K562 (cell line): ENCODE measurements around the gene MRFAP1. TPM values are rescaled to one million over a fixed set of nuclear protein-coding genes. Genes with fewer than 3 reads are reported as not detected.
A peak's percentile ranks its signal among the peaks of the same experiment; 100 is the strongest.

Experiments used
- ATF7 ChIP-seq: fragments of 450-650 bp; IDR thresholded peaks from 2 replicates; pipeline ENCODE4 v1.7.1; 2014; ENCODE audit warnings: mild to moderate bottlenecking, moderate library complexity
- BCLAF1 ChIP-seq, 2 experiments: fragments of 450-650 bp in 1 of 2; IDR thresholded peaks; 2 replicates each; pipeline ENCODE4 v1.6.1; 2011 to 2017; ENCODE audit warnings: low read depth in 2 of 2, antibody characterized with exemption in 1 of 2, borderline replicate concordance in 1 of 2, low read length in 1 of 2, mild to moderate bottlenecking in 1 of 2, mixed read lengths in 1 of 2; ENCODE audit not compliant: control insufficient read depth in 1 of 2
- BDP1 ChIP-seq: IDR thresholded peaks from 3 replicates; pipeline ENCODE4 v1.6.1; 2011; ENCODE audit not compliant: insufficient read length, insufficient read depth
- DNMT1 ChIP-seq: fragments of 450-650 bp; IDR thresholded peaks from 2 replicates; pipeline ENCODE4 v1.6.1; 2016; ENCODE audit warnings: antibody characterized with exemption, mild to moderate bottlenecking
- ESRRA ChIP-seq: fragments of 450-650 bp; IDR thresholded peaks from 2 replicates; pipeline ENCODE4 v1.6.1; 2014; ENCODE audit warnings: low read depth, mild to moderate bottlenecking, moderate library complexity, borderline replicate concordance
- KAT8 ChIP-seq: fragments of 450-650 bp; IDR thresholded peaks from 2 replicates; pipeline ENCODE4 v1.6.1; 2016; ENCODE audit warnings: low read depth, mild to moderate bottlenecking
- KLF10 ChIP-seq: fragments of 250-450 bp; sonication (Bioruptor Pico); IDR thresholded peaks from 2 replicates; pipeline ENCODE4 v1.6.1; 2021; ENCODE audit warnings: matching md5 sums
- MTA2 ChIP-seq: fragments of 450-650 bp; IDR thresholded peaks from 2 replicates; pipeline ENCODE4 v1.6.1; 2016; ENCODE audit warnings: low read depth
- PRPF4 ChIP-seq: fragments of 200-400 bp; formaldehyde crosslinking; IDR thresholded peaks from one replicate; pipeline ENCODE4 v1.6.1; 2017; ENCODE audit warnings: low read length, low read depth, mild to moderate bottlenecking; ENCODE audit not compliant: insufficient read depth, poor library complexity, severe bottlenecking
- SOX6 ChIP-seq: fragments of 450-650 bp; IDR thresholded peaks from 2 replicates; pipeline ENCODE4 v1.6.1; 2014; ENCODE audit warnings: mild to moderate bottlenecking
- SRSF7 ChIP-seq: fragments of 200-400 bp; formaldehyde crosslinking; optimal IDR thresholded peaks from 2 replicates; pipeline ENCODE3; 2017; ENCODE audit warnings: mild to moderate bottlenecking, low read depth, low read length
- TRIM24 ChIP-seq, 2 experiments: fragments of 450-650 bp; IDR thresholded peaks; 2 replicates each; pipeline ENCODE4 v1.6.1; 2016
- ZNF175 ChIP-seq: fragments of 200-800 bp; sonication (Bioruptor generic); IDR thresholded peaks from 2 replicates; pipeline ENCODE4 v1.6.1; 2016; ENCODE audit warnings: low read depth, mild to moderate bottlenecking, missing genetic modification characterization, missing compliant biosample characterization
- ZNF3 ChIP-seq: fragments of 250-450 bp; sonication (Bioruptor Pico); IDR thresholded peaks from 2 replicates; pipeline ENCODE4 v1.5.0; 2021; ENCODE audit warnings: mild to moderate bottlenecking, moderate library complexity
- polyA plus RNA-seq, 8 experiments: library from polyadenylated mRNA; depleted of rRNA in 4 of 8; stranded (reverse) in 5 of 8; unstranded in 3 of 8; fragments of >200 nt; fragmentation: Nextera tagmentation in 2 of 8; fragmentation: Illumina TruSeq in 1 of 8; extraction: Ambion mirVana in 2 of 8; extraction: Trizol in 1 of 8; gene quantifications; 2 replicates each; pipeline versions ENCODE4 v1.2.1 to v1.2.3, GENCODE V29; 2011 to 2014; ENCODE audit warnings: inconsistent platforms in 1 of 8, missing spikeins in 1 of 8
- total RNA-seq, 7 experiments: library from RNA; depleted of rRNA in 6 of 7; stranded (reverse); fragments of >200 nt in 6 of 7; fragmentation: Illumina TruSeq in 2 of 7; extraction: Trizol in 2 of 7; gene quantifications; 2 replicates each; pipeline versions ENCODE4 v1.2.1 to v1.2.3, GENCODE V29; 2011 to 2021; ENCODE audit warnings: low replicate concordance in 1 of 7
- TF ChIP-seq, protein P1 (sequence below): sonication (generic); formaldehyde crosslinking; IDR thresholded peaks from 2 replicates; pipeline ENCODE4 v1.8.1; 2022; ENCODE audit warnings: missing genetic modification reagents
- TF ChIP-seq, protein P2 (sequence below): fragments of 450-650 bp; IDR thresholded peaks from 2 replicates; pipeline ENCODE4 v1.6.1; 2018; ENCODE audit not compliant: partially characterized antibody
- TF ChIP-seq, protein P3 (sequence below): fragments of 250-450 bp; sonication (Bioruptor Pico); IDR thresholded peaks from 2 replicates; pipeline ENCODE4 v1.5.0; 2021; ENCODE audit warnings: mild to moderate bottlenecking, borderline replicate concordance

The MRFAP1 gene
- total and polyA plus RNA-seq, 9 of the 15 experiments (the other 6 are each of a cell fraction or from before 2014, with no cell fraction given), result 46.0 to 270 (median 151) TPM

GRCh38 chr4:6641164-6641970 lies 882 bp downstream of the MRFAP1 start (continued):
- no peak for TF ChIP-seq DNMT1
- peak; percentile 36 for TF ChIP-seq ATF7
- TF ChIP-seq, protein P1, sequence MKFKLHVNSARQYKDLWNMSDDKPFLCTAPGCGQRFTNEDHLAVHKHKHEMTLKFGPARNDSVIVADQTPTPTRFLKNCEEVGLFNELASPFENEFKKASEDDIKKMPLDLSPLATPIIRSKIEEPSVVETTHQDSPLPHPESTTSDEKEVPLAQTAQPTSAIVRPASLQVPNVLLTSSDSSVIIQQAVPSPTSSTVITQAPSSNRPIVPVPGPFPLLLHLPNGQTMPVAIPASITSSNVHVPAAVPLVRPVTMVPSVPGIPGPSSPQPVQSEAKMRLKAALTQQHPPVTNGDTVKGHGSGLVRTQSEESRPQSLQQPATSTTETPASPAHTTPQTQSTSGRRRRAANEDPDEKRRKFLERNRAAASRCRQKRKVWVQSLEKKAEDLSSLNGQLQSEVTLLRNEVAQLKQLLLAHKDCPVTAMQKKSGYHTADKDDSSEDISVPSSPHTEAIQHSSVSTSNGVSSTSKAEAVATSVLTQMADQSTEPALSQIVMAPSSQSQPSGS, result no peak
- TF ChIP-seq TRIM24 (IDR thresholded peaks at IDR 0.05), result no peak
- no peak for TF ChIP-seq SRSF7
- TF ChIP-seq MTA2, result no peak
- TF ChIP-seq PRPF4, result no peak
- TF ChIP-seq ZNF3 (CRISPR knock-in tag), result no peak
- TF ChIP-seq, protein P2, sequence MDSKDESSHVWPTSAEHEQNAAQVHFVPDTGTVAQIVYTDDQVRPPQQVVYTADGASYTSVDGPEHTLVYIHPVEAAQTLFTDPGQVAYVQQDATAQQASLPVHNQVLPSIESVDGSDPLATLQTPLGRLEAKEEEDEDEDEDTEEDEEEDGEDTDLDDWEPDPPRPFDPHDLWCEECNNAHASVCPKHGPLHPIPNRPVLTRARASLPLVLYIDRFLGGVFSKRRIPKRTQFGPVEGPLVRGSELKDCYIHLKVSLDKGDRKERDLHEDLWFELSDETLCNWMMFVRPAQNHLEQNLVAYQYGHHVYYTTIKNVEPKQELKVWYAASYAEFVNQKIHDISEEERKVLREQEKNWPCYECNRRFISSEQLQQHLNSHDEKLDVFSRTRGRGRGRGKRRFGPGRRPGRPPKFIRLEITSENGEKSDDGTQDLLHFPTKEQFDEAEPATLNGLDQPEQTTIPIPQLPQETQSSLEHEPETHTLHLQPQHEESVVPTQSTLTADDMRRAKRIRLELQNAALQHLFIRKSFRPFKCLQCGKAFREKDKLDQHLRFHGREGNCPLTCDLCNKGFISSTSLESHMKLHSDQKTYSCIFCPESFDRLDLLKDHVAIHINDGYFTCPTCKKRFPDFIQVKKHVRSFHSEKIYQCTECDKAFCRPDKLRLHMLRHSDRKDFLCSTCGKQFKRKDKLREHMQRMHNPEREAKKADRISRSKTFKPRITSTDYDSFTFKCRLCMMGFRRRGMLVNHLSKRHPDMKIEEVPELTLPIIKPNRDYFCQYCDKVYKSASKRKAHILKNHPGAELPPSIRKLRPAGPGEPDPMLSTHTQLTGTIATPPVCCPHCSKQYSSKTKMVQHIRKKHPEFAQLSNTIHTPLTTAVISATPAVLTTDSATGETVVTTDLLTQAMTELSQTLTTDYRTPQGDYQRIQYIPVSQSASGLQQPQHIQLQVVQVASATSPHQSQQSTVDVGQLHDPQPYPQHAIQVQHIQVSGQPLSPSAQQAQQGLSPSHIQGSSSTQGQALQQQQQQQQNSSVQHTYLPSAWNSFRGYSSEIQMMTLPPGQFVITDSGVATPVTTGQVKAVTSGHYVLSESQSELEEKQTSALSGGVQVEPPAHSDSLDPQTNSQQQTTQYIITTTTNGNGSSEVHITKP, result no peak
- TF ChIP-seq ZNF175 (CRISPR knock-in tag), result no peak; the same call in 1 of the 2 replicates
- TF ChIP-seq KAT8, result no peak
- no peak for TF ChIP-seq BDP1
- TF ChIP-seq, protein P3, sequence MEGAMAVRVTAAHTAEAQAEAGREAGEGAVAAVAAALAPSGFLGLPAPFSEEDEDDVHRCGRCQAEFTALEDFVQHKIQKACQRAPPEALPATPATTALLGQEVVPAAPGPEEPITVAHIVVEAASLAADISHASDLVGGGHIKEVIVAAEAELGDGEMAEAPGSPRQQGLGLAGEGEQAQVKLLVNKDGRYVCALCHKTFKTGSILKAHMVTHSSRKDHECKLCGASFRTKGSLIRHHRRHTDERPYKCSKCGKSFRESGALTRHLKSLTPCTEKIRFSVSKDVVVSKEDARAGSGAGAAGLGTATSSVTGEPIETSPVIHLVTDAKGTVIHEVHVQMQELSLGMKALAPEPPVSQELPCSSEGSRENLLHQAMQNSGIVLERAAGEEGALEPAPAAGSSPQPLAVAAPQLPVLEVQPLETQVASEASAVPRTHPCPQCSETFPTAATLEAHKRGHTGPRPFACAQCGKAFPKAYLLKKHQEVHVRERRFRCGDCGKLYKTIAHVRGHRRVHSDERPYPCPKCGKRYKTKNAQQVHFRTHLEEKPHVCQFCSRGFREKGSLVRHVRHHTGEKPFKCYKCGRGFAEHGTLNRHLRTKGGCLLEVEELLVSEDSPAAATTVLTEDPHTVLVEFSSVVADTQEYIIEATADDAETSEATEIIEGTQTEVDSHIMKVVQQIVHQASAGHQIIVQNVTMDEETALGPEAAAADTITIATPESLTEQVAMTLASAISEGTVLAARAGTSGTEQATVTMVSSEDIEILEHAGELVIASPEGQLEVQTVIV (CRISPR knock-in tag), result no peak
- no peak for TF ChIP-seq BCLAF1 (IDR thresholded peaks at IDR 0.05; ENCODE audit: borderline replicate concordance in 1 of 2, control insufficient read depth in 1 of 2, low read depth in 2 of 2, low read length in 1 of 2)
- TF ChIP-seq ESRRA, result no peak
- no peak for TF ChIP-seq KLF10 (CRISPR knock-in tag)
- no peak for TF ChIP-seq SOX6
